H1 (cell line): Measurements from ENCODE around the gene BMAL2.

Experiments
- ASH2L ChIP-seq: fragments of 200-600, 300-600 bp; sonication (generic); IDR thresholded peaks from one replicate; pipeline ENCODE4 v1.7.1; 2017; ENCODE audit warnings: low read length
- CBX8 ChIP-seq: fragments of 300-800, 300-1000 bp; sonication (generic); IDR thresholded peaks from 2 replicates; pipeline ENCODE4 v1.7.1; 2016; ENCODE audit warnings: low read depth, low read length, borderline replicate concordance
- CTCF ChIP-seq, 3 experiments: IDR thresholded peaks; 1 replicate in 2 of 3; 2 replicates in 1 of 3; pipeline versions ENCODE4 v1.5.1 to v1.6.1; 2011; ENCODE audit warnings: low read length in 3 of 3, mild to moderate bottlenecking in 3 of 3, inconsistent platforms in 2 of 3, low read depth in 1 of 3, moderate library complexity in 1 of 3; ENCODE audit not compliant: insufficient read depth in 1 of 3; ENCODE audit errors: control extremely low read depth in 1 of 3
- EP300 ChIP-seq, 2 experiments: IDR thresholded peaks; 1 replicate in 1 of 2; 2 replicates in 1 of 2; pipeline ENCODE4 v1.6.1; 2011 to 2012; ENCODE audit warnings: low read depth in 2 of 2, low read length in 2 of 2, mild to moderate bottlenecking in 2 of 2, borderline replicate concordance in 1 of 2, inconsistent platforms in 1 of 2, moderate library complexity in 1 of 2
- MAFK ChIP-seq: IDR thresholded peaks from 2 replicates; pipeline ENCODE4 v1.6.1; 2012; ENCODE audit warnings: low read depth, mild to moderate bottlenecking, improper control_type of control experiment, low read length
- POLR2A ChIP-seq, 2 experiments: IDR thresholded peaks; 1 replicate in 1 of 2; 2 replicates in 1 of 2; pipeline ENCODE4 v1.6.1; 2011; ENCODE audit warnings: low read depth in 2 of 2, low read length in 2 of 2, mild to moderate bottlenecking in 2 of 2; ENCODE audit errors: control extremely low read depth in 1 of 2
- RAD21 ChIP-seq, 2 experiments: IDR thresholded peaks in 1 of 2; conservative IDR thresholded peaks in 1 of 2; 2 replicates each; pipeline ENCODE4 v1.6.1; 2011; ENCODE audit warnings: low read depth in 2 of 2, low read length in 2 of 2, improper control_type of control experiment in 1 of 2, inconsistent platforms in 1 of 2, mild to moderate bottlenecking in 1 of 2, moderate library complexity in 1 of 2
- SIN3A ChIP-seq, 2 experiments: IDR thresholded peaks in 1 of 2; conservative IDR thresholded peaks in 1 of 2; 2 replicates each; pipeline ENCODE4 v1.6.1; 2011 to 2012; ENCODE audit warnings: low read length in 2 of 2, improper control_type of control experiment in 1 of 2, low read depth in 1 of 2, mild to moderate bottlenecking in 1 of 2
- SUZ12 ChIP-seq: fragments of 200-600 bp; sonication (generic); IDR thresholded peaks from 2 replicates; pipeline ENCODE4 v1.6.1; 2012; ENCODE audit warnings: mild to moderate bottlenecking, inconsistent platforms, low read length, moderate library complexity, mixed read lengths
- TAF1 ChIP-seq: IDR thresholded peaks from 2 replicates; pipeline ENCODE4 v1.6.1; 2011; ENCODE audit warnings: mild to moderate bottlenecking, low read depth, low read length
- YY1 ChIP-seq: IDR thresholded peaks from 2 replicates; pipeline ENCODE4 v1.6.1; 2011; ENCODE audit warnings: low read depth, mild to moderate bottlenecking, low read length

GRCh38 chr12:27340971-27341370, 8.3 kb downstream of the BMAL2 start:
- no peak for TF ChIP-seq SUZ12
- no peak for TF ChIP-seq CBX8
- TF ChIP-seq POLR2A (IDR thresholded peaks at IDR 0.05; ENCODE audit: control extremely low read depth in 1 of 2, low read depth in 2 of 2, low read length in 2 of 2): no peak
- TF ChIP-seq SIN3A (conservative IDR thresholded peaks at IDR 0.05 in 1 of 2, IDR thresholded peaks at IDR 0.05 in 1 of 2; ENCODE audit: low read depth in 1 of 2, low read length in 2 of 2): no peak
- TF ChIP-seq MAFK: no peak
- TF ChIP-seq CTCF (IDR thresholded peaks at IDR 0.05; ENCODE audit: control extremely low read depth in 1 of 3, insufficient read depth in 1 of 3, low read depth in 1 of 3, low read length in 3 of 3): no peak
- no peak for TF ChIP-seq YY1
- TF ChIP-seq EP300 (IDR thresholded peaks at IDR 0.05; ENCODE audit: borderline replicate concordance in 1 of 2, low read depth in 2 of 2, low read length in 2 of 2): no peak
- no peak for TF ChIP-seq ASH2L
- no peak for TF ChIP-seq TAF1
- TF ChIP-seq RAD21 (IDR thresholded peaks at IDR 0.05 in 1 of 2, conservative IDR thresholded peaks at IDR 0.05 in 1 of 2; ENCODE audit: low read depth in 2 of 2, low read length in 2 of 2): no peak
